Sigmoid colon (tissue), 7 donors: ENCODE measurements around the gene DPM2. TPM values are rescaled to one million over a fixed set of nuclear protein-coding genes. Genes with fewer than 3 reads are reported as not detected.

Experiments used
- DNase-seq: peaks from one replicate; pipeline ENCODE4 v3.0.0-alpha.2; 2019
- H3K27ac ChIP-seq, 4 donors: fragments of 200-600 bp; sonication (generic); one replicate each; pipeline ENCODE4 v1.5.1; 2016 to 2019; ENCODE audit warnings: mild to moderate bottlenecking in 1 of 4
- H3K27me3 ChIP-seq, 3 donors: fragments of 200-600 bp; sonication (generic); one replicate each; pipeline ENCODE4 v1.5.1; 2019; ENCODE audit warnings: mild to moderate bottlenecking in 1 of 3
- H3K36me3 ChIP-seq, 4 donors: fragments of 200-600 bp; sonication (generic); one replicate each; pipeline ENCODE4 v1.5.1; 2016 to 2019
- H3K4me1 ChIP-seq, 4 donors: fragments of 200-600 bp; sonication (generic); one replicate each; pipeline ENCODE4 v1.5.1; 2017 to 2019
- H3K4me3 ChIP-seq, 4 donors: fragments of 200-600 bp; sonication (generic); one replicate each; pipeline ENCODE4 v1.5.1; 2017 to 2019; ENCODE audit warnings: mild to moderate bottlenecking in 2 of 4, moderate library complexity in 1 of 4
- H3K9me3 ChIP-seq, 4 donors: fragments of 200-600 bp in 3 of 4; sonication (generic) in 3 of 4; one replicate each; pipeline versions ENCODE4 v1.5.1 to v1.6.1; 2013 to 2019
- EP300 ChIP-seq, 4 donors: sonication (generic); formaldehyde crosslinking; IDR thresholded peaks; one replicate each; pipeline ENCODE4 v1.6.1; 2017; ENCODE audit warnings: antibody characterized with exemption in 4 of 4
- POLR2A ChIP-seq, 2 donors: fragments of 450-650 bp; IDR thresholded peaks; one replicate each; pipeline ENCODE4 v1.6.1; 2016; ENCODE audit warnings: antibody characterized with exemption in 2 of 2, mild to moderate bottlenecking in 2 of 2, moderate library complexity in 2 of 2
- POLR2AphosphoS5 ChIP-seq, 4 donors: sonication (generic); formaldehyde crosslinking; IDR thresholded peaks; one replicate each; pipeline ENCODE4 v1.6.1; 2017; ENCODE audit warnings: antibody characterized with exemption in 4 of 4
- WGBS, 2 donors: extraction: QIAGEN DNeasy Blood & Tissue Kit; methylation state at CpG; one replicate each; pipeline ENCODE4 v1.1.7; 2013; 5-methylcytosine and 5-hydroxymethylcytosine counted together
- intact Hi-C: fragments of 100-400 bp; cut with DNase I; formaldehyde crosslinking; loops from one replicate; pipeline ENCODE4 v1.15.1; 2023
- polyA plus RNA-seq, 3 donors: library from polyadenylated mRNA; stranded (reverse); fragments of 200-250 nt; gene quantifications; one replicate each; pipeline ENCODE4 v1.2.3, GENCODE V29; 2013
- total RNA-seq, 4 donors: library from RNA; depleted of rRNA; stranded (reverse); fragments of >200 nt; gene quantifications; one replicate each; pipeline ENCODE4 v1.1.0, GENCODE V29; 2016
- TF ChIP-seq, protein P1 (sequence below), 4 experiments: fragments of 450-650 bp in 3 of 4; fragments of 200-600 bp in 1 of 4; IDR thresholded peaks; one replicate each; pipeline ENCODE4 v1.5.1; 2016 to 2019; ENCODE audit warnings: antibody characterized with exemption in 4 of 4, mild to moderate bottlenecking in 3 of 4, moderate library complexity in 2 of 4
- donor health status: healthy with polysubstance abuse.
- donor health status: Bipolar disorder and iron deficiency.
- donor health status: healthy.

The DPM2 gene
- total and polyA plus RNA-seq, 7 donors, result 6.0 to 41.9 (median 11.9) TPM

DNA sequence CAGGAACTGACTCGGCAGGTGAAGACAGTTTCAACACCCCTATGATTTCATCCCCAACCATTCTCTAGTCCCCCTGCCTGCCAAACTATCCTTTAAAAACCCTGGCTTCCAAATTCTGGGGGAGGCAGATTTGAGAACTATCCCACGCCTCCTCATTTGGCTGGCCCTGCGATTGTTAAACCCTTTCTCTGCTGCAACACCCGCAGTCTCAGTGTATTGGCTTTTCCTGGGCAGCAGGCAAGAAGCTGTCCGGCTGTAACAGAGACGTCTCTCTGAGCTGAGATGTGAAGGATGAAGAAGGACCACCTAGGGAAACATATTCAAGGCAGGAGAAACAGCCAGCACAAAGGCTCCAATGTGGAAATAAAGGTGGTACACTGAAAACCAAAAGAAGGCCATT is 44.8 kb downstream of the DPM2 start:
- peaks cover 0 to 3% (median 0%) of the 10 kb centered on the region in 4 donors for H3K9me3 ChIP-seq
- no peak for DNase-seq
- H3K4me1 ChIP-seq, result peaks cover 0 to 20% (median 18%) of the 10 kb centered on the region in 4 donors
- H3K27me3 ChIP-seq, result no peaks in the 10 kb centered on the region
- H3K27ac ChIP-seq, result no peak overlapping the region
- peaks cover 53 to 77% (median 58%) of the 10 kb centered on the region in 4 donors for H3K36me3 ChIP-seq
- H3K4me3 ChIP-seq, result no peak overlapping the region
- intact Hi-C loops, result no loop called here
- 85 to 97% methylated on average over 6 of the region's 6 CpGs for WGBS, 2 donors
- TF ChIP-seq EP300 (IDR thresholded peaks at IDR 0.05) (no peak), POLR2AphosphoS5 (IDR thresholded peaks at IDR 0.05) (no peak)
- TF ChIP-seq, protein P1, sequence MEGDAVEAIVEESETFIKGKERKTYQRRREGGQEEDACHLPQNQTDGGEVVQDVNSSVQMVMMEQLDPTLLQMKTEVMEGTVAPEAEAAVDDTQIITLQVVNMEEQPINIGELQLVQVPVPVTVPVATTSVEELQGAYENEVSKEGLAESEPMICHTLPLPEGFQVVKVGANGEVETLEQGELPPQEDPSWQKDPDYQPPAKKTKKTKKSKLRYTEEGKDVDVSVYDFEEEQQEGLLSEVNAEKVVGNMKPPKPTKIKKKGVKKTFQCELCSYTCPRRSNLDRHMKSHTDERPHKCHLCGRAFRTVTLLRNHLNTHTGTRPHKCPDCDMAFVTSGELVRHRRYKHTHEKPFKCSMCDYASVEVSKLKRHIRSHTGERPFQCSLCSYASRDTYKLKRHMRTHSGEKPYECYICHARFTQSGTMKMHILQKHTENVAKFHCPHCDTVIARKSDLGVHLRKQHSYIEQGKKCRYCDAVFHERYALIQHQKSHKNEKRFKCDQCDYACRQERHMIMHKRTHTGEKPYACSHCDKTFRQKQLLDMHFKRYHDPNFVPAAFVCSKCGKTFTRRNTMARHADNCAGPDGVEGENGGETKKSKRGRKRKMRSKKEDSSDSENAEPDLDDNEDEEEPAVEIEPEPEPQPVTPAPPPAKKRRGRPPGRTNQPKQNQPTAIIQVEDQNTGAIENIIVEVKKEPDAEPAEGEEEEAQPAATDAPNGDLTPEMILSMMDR (IDR thresholded peaks at IDR 0.05), result no peak

DNA sequence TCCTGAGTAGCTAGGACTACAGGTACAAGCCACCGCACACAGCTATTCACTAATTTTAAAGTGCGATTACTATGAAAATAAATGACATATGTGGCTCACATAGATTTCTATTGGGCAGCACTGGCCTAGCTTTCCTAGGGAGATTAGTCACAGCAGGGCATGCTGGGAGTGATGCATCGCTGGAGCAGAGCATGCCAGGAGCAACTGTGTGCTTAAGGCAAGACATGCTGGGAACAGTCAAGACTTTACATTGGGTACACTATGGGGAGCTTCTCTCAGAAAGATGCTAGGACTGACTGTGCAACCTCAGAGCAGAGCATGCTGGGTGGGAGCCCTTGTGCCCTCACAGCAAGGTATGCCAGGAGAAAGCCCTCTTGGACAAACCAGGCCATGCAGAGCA is 47.6 kb downstream of the DPM2 start:
- Histone ChIP-seq H3K9me3 (peaks cover 0 to 3% (median 0%) of the 10 kb centered on the region in 4 donors), H3K4me1 (no peaks in the 10 kb centered on the region), H3K4me3 (no peak overlapping the region), H3K27ac (no peak overlapping the region), H3K27me3 (no peaks in the 10 kb centered on the region), H3K36me3 (peaks cover 59 to 90% (median 70%) of the 10 kb centered on the region in 4 donors)
- no peak for DNase-seq
- 94 to 95% methylated on average over 3 of the region's 3 CpGs for WGBS, 2 donors
- TF ChIP-seq POLR2A (IDR thresholded peaks at IDR 0.05) (no peak), POLR2AphosphoS5 (IDR thresholded peaks at IDR 0.05) (no peak), EP300 (IDR thresholded peaks at IDR 0.05) (no peak)
- TF ChIP-seq, protein P1 (IDR thresholded peaks at IDR 0.05), result no peak
- intact Hi-C loops, result no loop called here

DNA sequence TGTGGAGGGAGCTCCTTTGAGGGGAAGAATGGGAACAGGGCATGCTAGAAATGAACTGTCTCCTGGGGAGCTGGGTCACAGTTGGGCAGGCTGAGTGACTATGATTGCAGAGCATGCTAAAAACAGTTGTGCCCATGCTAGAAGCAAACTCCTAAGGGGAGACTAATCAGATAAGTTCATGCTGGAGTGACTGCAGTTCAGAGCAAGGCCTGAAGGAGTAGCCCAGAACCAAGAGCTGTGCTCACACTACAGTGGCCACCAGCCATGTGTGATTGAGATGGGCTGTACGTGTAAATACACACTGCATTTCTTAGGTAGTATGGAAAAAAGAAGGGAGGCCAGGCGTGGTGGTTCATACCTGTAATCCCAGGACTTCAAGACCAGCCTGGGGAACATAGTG is 49.9 kb downstream of the DPM2 start:
- Histone ChIP-seq H3K27ac (no peak overlapping the region), H3K4me3 (no peak overlapping the region), H3K27me3 (no peaks in the 10 kb centered on the region), H3K4me1 (peaks cover 0 to 4% (median 0%) of the 10 kb centered on the region in 4 donors), H3K9me3 (no peaks in the 10 kb centered on the region), H3K36me3 (peaks cover 36 to 70% (median 48%) of the 10 kb centered on the region in 4 donors)
- WGBS, 2 donors, result 78 to 88% methylated on average over 2 of the region's 2 CpGs
- no peak for DNase-seq
- TF ChIP-seq EP300 (IDR thresholded peaks at IDR 0.05), result no peak
- no peak for TF ChIP-seq POLR2AphosphoS5 (IDR thresholded peaks at IDR 0.05)
- TF ChIP-seq, protein P1 (IDR thresholded peaks at IDR 0.05), result no peak
- no peak for TF ChIP-seq POLR2A (IDR thresholded peaks at IDR 0.05)
- intact Hi-C loops, result no loop called here

DNA sequence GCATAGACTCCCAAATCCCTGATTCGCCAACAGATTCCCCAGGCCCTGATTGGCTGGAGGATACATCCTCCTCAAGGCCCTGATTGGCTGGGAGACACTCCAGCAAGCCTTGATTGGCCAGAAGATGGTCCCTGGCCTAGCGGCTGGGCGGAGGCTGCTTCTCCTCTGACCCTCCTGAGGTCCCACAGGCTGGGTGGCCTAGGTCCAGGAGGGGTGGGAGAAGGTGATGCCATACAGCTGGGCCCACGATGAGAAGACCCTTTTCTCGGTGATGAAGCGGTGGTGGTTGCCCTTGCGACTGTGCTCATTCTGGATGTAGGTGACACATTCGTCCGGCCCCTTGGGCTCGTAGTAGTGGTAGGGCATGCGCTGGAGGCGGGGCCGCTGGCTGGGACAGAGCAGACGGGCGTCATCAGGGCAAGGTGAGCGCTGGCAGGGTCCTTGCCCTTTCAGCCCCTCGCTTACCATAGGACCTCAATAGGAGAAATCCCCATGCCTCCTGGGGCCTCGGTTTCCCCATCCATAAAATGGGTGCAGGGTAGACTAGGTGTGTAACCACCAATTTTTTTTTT is 51.2 kb downstream of the DPM2 start:
- Histone ChIP-seq H3K4me1 (peaks cover 0 to 4% (median 0%) of the 10 kb centered on the region in 4 donors), H3K27me3 (no peaks in the 10 kb centered on the region), H3K27ac (no peak overlapping the region), H3K9me3 (no peaks in the 10 kb centered on the region), H3K4me3 (no peak overlapping the region), H3K36me3 (peaks cover 35 to 59% (median 41%) of the 10 kb centered on the region in 4 donors)
- intact Hi-C loops, result no loop called here
- WGBS, 2 donors, result 93 to 96% methylated on average over 18 of the region's 18 CpGs
- DNase-seq, result no peak
- no peak for TF ChIP-seq POLR2AphosphoS5 (IDR thresholded peaks at IDR 0.05)
- no peak for TF ChIP-seq POLR2A (IDR thresholded peaks at IDR 0.05)
- TF ChIP-seq EP300 (IDR thresholded peaks at IDR 0.05), result no peak
- TF ChIP-seq, protein P1 (IDR thresholded peaks at IDR 0.05), result no peak
